ENCODE results near the gene LARP4B. TPM values are rescaled to one million over a fixed set of nuclear protein-coding genes. Genes with fewer than 3 reads are reported as not detected.

LARP4B gene
- total and polyA plus RNA-seq, 2 donors (not counting 3 experiments of a cell fraction or from before 2014, with no cell fraction given), result 27.4 to 101 TPM

- H4K20me1 ChIP-seq (replicated peaks; ENCODE audit: control insufficient read depth, extremely low read depth, insufficient read depth, low read length), result no peaks in the 10 kb centered on the region
- CTCF ChIA-PET, result interaction anchor here (1.0 kb wide), 1 partner anchor 9 kb away, joined by 3 read pairs; no protein-coding TSS in a partner anchor
Measured at GRCh38 chr10:819326-819725, 112.2 kb downstream of the LARP4B start.

More at GRCh38 chr10:819326-819725, 112.2 kb downstream of the LARP4B start:
- FAIRE-seq, result no peak
- Histone ChIP-seq H3K27me3 (ENCODE audit: control insufficient read depth in 2 of 2, insufficient read depth in 2 of 2, low read length in 2 of 2) (no peaks in the 10 kb centered on the region), H2AFZ (ENCODE audit: low read depth, low read length) (no peak overlapping the region), H3K4me2 (ENCODE audit: insufficient read depth, low read length) (no peak overlapping the region), H3K9me3 (replicated peaks; ENCODE audit: control insufficient read depth, insufficient read depth, low read length) (no peaks in the 10 kb centered on the region), H3K9ac (replicated peaks; ENCODE audit: extremely low read depth, insufficient read depth, low read length) (no peak overlapping the region), H3K4me1 (ENCODE audit: control insufficient read depth, extremely low read depth, insufficient read depth, low read length) (no peaks in the 10 kb centered on the region), H3K4me3 (replicated peaks in 1 of 3; ENCODE audit: insufficient read depth in 1 of 3, low read depth in 1 of 3, low read length in 3 of 3) (no peak overlapping the region), H3K36me3 (ENCODE audit: control insufficient read depth in 2 of 2, extremely low read depth in 1 of 2, insufficient read depth in 2 of 2, low read length in 2 of 2) (peaks cover 18 to 78% of the 10 kb centered on the region in 2 experiments), H3K79me2 (ENCODE audit: control insufficient read depth, insufficient read depth, low read length) (no peaks in the 10 kb centered on the region), H3K9me1 (replicated peaks; ENCODE audit: control insufficient read depth, extremely low read depth, insufficient read depth, low read length) (no peaks in the 10 kb centered on the region), H3K27ac (ENCODE audit: insufficient read depth, low read depth, low read length) (no peak overlapping the region)
- POLR2A ChIA-PET, result no interaction called here
- no peak for DNase-seq (ENCODE audit: low read depth, low spot score)
- intact Hi-C loops (cut with micrococcal nuclease), result no loop called here
- TF ChIP-seq EZH2 (IDR thresholded peaks at IDR 0.05; ENCODE audit: borderline replicate concordance, low read depth, low read length, severe bottlenecking), result no peak
- TF ChIP-seq MYC (IDR thresholded peaks at IDR 0.05; ENCODE audit: low read depth, low read length), result no peak
- TF ChIP-seq POLR2AphosphoS5 (IDR thresholded peaks at IDR 0.05; ENCODE audit: insufficient read depth, low read depth, low read length), result no peak
- no peak for TF ChIP-seq MAX (IDR thresholded peaks at IDR 0.05; ENCODE audit: insufficient read depth, insufficient read length)
- no peak for TF ChIP-seq GATA2 (IDR thresholded peaks at IDR 0.05; ENCODE audit: insufficient read depth, insufficient read length, low read depth, low read length)
- TF ChIP-seq FOS (IDR thresholded peaks at IDR 0.05; ENCODE audit: borderline replicate concordance, insufficient read depth, low read length), result no peak
- no peak for TF ChIP-seq POLR2A (IDR thresholded peaks at IDR 0.05; ENCODE audit: low read depth, low read length)
- TF ChIP-seq, protein P1, sequence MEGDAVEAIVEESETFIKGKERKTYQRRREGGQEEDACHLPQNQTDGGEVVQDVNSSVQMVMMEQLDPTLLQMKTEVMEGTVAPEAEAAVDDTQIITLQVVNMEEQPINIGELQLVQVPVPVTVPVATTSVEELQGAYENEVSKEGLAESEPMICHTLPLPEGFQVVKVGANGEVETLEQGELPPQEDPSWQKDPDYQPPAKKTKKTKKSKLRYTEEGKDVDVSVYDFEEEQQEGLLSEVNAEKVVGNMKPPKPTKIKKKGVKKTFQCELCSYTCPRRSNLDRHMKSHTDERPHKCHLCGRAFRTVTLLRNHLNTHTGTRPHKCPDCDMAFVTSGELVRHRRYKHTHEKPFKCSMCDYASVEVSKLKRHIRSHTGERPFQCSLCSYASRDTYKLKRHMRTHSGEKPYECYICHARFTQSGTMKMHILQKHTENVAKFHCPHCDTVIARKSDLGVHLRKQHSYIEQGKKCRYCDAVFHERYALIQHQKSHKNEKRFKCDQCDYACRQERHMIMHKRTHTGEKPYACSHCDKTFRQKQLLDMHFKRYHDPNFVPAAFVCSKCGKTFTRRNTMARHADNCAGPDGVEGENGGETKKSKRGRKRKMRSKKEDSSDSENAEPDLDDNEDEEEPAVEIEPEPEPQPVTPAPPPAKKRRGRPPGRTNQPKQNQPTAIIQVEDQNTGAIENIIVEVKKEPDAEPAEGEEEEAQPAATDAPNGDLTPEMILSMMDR (IDR thresholded peaks at IDR 0.05; ENCODE audit: extremely low read depth in 1 of 2, insufficient read depth in 1 of 2, low read depth in 1 of 2, low read length in 2 of 2), result no peak
- no peak for TF ChIP-seq JUN (IDR thresholded peaks at IDR 0.05; ENCODE audit: borderline replicate concordance, insufficient read depth, insufficient read length, low read depth)
- dilution Hi-C loops (cut with MboI; ENCODE audit: extremely low pct_ligation_motif_present, low sequenced_read_pairs), result no loop called here
- no TSS peak for BruUV-seq (replicated peaks)

Data from endothelial cell of umbilical vein (primary cell).